Measurements from ENCODE around the gene RAB3IL1. TPM values are rescaled to one million over a fixed set of nuclear protein-coding genes. Genes with fewer than 3 reads are reported as not detected.

Gene RAB3IL1
- total RNA-seq, 1 experiment from 2014 or later = 5.8 TPM

GRCh38 chr11:61854966-61855714 lies 62.2 kb downstream of the RAB3IL1 start:
- H3K4me3 ChIP-seq (ENCODE audit: insufficient read depth, low read depth, low read length) = no peak overlapping the region
- peaks cover 59% of the 10 kb centered on the region for H3K36me3 ChIP-seq (replicated peaks; ENCODE audit: control insufficient read depth, insufficient read depth, low read length)
- DNase-seq = no peak
- H3K27me3 ChIP-seq (ENCODE audit: control insufficient read depth, insufficient read depth, low read length) = no peaks in the 10 kb centered on the region

- Histone ChIP-seq H3K36me3 (replicated peaks; ENCODE audit: control insufficient read depth, insufficient read depth, low read length) (peaks cover 60% of the 10 kb centered on the region), H3K27me3 (ENCODE audit: control insufficient read depth, insufficient read depth, low read length) (no peaks in the 10 kb centered on the region), H3K4me3 (ENCODE audit: insufficient read depth, low read depth, low read length) (no peak overlapping the region)
- no peak for DNase-seq
These were observed 63.0 kb downstream of the RAB3IL1 start for GRCh38 chr11:61854206-61854895.

- H3K36me3 ChIP-seq (replicated peaks; ENCODE audit: control insufficient read depth, insufficient read depth, low read length) = peaks cover 63% of the 10 kb centered on the region
- H3K4me3 ChIP-seq (ENCODE audit: insufficient read depth, low read depth, low read length) = no peak overlapping the region
These were observed 63.6 kb downstream of the RAB3IL1 start for GRCh38 chr11:61853698-61854169.

GRCh38 chr11:61851900-61852295 lies 65.5 kb downstream of the RAB3IL1 start:
- no peak for DNase-seq
- H3K27me3 ChIP-seq (ENCODE audit: control insufficient read depth, insufficient read depth, low read length) = no peaks in the 10 kb centered on the region
- H3K4me3 ChIP-seq (ENCODE audit: insufficient read depth, low read depth, low read length) = no peak overlapping the region
- H3K36me3 ChIP-seq (replicated peaks; ENCODE audit: control insufficient read depth, insufficient read depth, low read length) = peaks cover 69% of the 10 kb centered on the region

More at GRCh38 chr11:61853698-61854169, 63.6 kb downstream of the RAB3IL1 start:
- DNase-seq = no peak
- H3K27me3 ChIP-seq (ENCODE audit: control insufficient read depth, insufficient read depth, low read length) = no peaks in the 10 kb centered on the region

GRCh38 chr11:61851113-61851899 lies 66.1 kb downstream of the RAB3IL1 start:
- Histone ChIP-seq H3K36me3 (replicated peaks; ENCODE audit: control insufficient read depth, insufficient read depth, low read length) (peaks cover 69% of the 10 kb centered on the region), H3K4me3 (ENCODE audit: insufficient read depth, low read depth, low read length) (no peak overlapping the region), H3K27me3 (ENCODE audit: control insufficient read depth, insufficient read depth, low read length) (no peaks in the 10 kb centered on the region)
- DNase-seq = no peak

GRCh38 chr11:61850687-61851086 lies 66.7 kb downstream of the RAB3IL1 start:
- DNase-seq = no peak
- Histone ChIP-seq H3K27me3 (ENCODE audit: control insufficient read depth, insufficient read depth, low read length) (no peaks in the 10 kb centered on the region), H3K36me3 (replicated peaks; ENCODE audit: control insufficient read depth, insufficient read depth, low read length) (peaks cover 67% of the 10 kb centered on the region), H3K4me3 (ENCODE audit: insufficient read depth, low read depth, low read length) (no peak overlapping the region)

GRCh38 chr11:61848631-61849030 lies 68.7 kb downstream of the RAB3IL1 start:
- H3K4me3 ChIP-seq (ENCODE audit: insufficient read depth, low read depth, low read length) = no peak overlapping the region
- DNase-seq = no peak
- H3K27me3 ChIP-seq (ENCODE audit: control insufficient read depth, insufficient read depth, low read length) = no peaks in the 10 kb centered on the region
- H3K36me3 ChIP-seq (replicated peaks; ENCODE audit: control insufficient read depth, insufficient read depth, low read length) = peaks cover 57% of the 10 kb centered on the region

GRCh38 chr11:61847914-61848581 lies 69.3 kb downstream of the RAB3IL1 start:
- Histone ChIP-seq H3K27me3 (ENCODE audit: control insufficient read depth, insufficient read depth, low read length) (no peaks in the 10 kb centered on the region), H3K4me3 (ENCODE audit: insufficient read depth, low read depth, low read length) (no peak overlapping the region), H3K36me3 (replicated peaks; ENCODE audit: control insufficient read depth, insufficient read depth, low read length) (peaks cover 58% of the 10 kb centered on the region)
- no peak for DNase-seq

Other genes with a start within 250 kb of the RAB3IL1 start
- 3.7 and 4.8 TPM in 2 replicates for gene DAGLA, start 237.2 kb downstream of the RAB3IL1 start, total RNA-seq (2014; rRNA removed; shearing (Covaris generic))
- 3.6 and 4.2 TPM in 2 replicates for gene MYRF, start 164.9 kb downstream of the RAB3IL1 start, total RNA-seq (2014; rRNA removed; shearing (Covaris generic))
- 263 and 296 TPM in 2 replicates for gene TMEM258, start 125.0 kb downstream of the RAB3IL1 start, total RNA-seq (2014; rRNA removed; shearing (Covaris generic))
- gene FEN1, start 124.7 kb downstream of the RAB3IL1 start, total RNA-seq (2014; rRNA removed; shearing (Covaris generic)) = 103 and 119 TPM in 2 replicates
- gene FADS1, start 100.6 kb downstream of the RAB3IL1 start, total RNA-seq (2014; rRNA removed; shearing (Covaris generic)) = 99.2 and 115 TPM in 2 replicates
- gene FADS2, start 89.3 kb downstream of the RAB3IL1 start, total RNA-seq (2014; rRNA removed; shearing (Covaris generic)) = 176 and 225 TPM in 2 replicates
- 27.1 and 41.3 TPM in 2 replicates for gene FADS3, start 26.0 kb downstream of the RAB3IL1 start, total RNA-seq (2014; rRNA removed; shearing (Covaris generic))
- gene BEST1, start 32.8 kb upstream of the RAB3IL1 start, total RNA-seq (2014; rRNA removed; shearing (Covaris generic)) = 0.30 and 0.45 TPM in 2 replicates
- 443 and 463 TPM in 2 replicates for gene FTH1, start 50.1 kb upstream of the RAB3IL1 start, total RNA-seq (2014; rRNA removed; shearing (Covaris generic))
- 96.8 and 107 TPM in 2 replicates for gene INCENP, start 206.4 kb upstream of the RAB3IL1 start, total RNA-seq (2014; rRNA removed; shearing (Covaris generic))